HK-2 (cell line): ENCODE results near the gene RLF.

ENCODE experiments used
- DNase-seq: peaks from one replicate; pipeline ENCODE4 v3.0.0-alpha.2; 2018; ENCODE audit not compliant: unreplicated experiment

Gene RLF, protein sequence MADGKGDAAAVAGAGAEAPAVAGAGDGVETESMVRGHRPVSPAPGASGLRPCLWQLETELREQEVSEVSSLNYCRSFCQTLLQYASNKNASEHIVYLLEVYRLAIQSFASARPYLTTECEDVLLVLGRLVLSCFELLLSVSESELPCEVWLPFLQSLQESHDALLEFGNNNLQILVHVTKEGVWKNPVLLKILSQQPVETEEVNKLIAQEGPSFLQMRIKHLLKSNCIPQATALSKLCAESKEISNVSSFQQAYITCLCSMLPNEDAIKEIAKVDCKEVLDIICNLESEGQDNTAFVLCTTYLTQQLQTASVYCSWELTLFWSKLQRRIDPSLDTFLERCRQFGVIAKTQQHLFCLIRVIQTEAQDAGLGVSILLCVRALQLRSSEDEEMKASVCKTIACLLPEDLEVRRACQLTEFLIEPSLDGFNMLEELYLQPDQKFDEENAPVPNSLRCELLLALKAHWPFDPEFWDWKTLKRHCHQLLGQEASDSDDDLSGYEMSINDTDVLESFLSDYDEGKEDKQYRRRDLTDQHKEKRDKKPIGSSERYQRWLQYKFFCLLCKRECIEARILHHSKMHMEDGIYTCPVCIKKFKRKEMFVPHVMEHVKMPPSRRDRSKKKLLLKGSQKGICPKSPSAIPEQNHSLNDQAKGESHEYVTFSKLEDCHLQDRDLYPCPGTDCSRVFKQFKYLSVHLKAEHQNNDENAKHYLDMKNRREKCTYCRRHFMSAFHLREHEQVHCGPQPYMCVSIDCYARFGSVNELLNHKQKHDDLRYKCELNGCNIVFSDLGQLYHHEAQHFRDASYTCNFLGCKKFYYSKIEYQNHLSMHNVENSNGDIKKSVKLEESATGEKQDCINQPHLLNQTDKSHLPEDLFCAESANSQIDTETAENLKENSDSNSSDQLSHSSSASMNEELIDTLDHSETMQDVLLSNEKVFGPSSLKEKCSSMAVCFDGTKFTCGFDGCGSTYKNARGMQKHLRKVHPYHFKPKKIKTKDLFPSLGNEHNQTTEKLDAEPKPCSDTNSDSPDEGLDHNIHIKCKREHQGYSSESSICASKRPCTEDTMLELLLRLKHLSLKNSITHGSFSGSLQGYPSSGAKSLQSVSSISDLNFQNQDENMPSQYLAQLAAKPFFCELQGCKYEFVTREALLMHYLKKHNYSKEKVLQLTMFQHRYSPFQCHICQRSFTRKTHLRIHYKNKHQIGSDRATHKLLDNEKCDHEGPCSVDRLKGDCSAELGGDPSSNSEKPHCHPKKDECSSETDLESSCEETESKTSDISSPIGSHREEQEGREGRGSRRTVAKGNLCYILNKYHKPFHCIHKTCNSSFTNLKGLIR (N-terminal part only)

GRCh38 chr1:40161125-40161887 is at the start of gene RLF:
Gene RLF, plus strand, starts transcription at chr1:40161387. Its CDS starts 13 bp downstream, at chr1:40161400.
- DNase-seq: peak; percentile 93

DNA sequence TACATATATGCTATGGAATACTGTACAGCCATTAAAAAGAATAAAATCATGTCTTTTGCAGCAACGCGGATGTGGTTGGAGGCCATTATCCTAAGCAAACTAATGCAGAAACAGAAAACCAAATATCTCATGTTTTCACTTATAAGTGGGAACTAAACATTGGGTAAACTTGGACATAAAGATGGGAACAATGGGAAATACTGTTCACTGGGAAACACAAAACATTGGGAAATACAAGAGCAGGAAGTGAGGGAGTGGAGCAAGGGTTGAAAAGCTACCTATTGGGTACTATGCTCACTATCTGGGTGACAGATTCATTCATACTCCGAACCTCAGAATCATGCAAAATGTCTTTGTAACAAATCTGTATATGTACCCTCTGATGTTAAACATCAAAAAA is 46.8 kb upstream of the RLF start:
- DNase-seq: no peak

DNA sequence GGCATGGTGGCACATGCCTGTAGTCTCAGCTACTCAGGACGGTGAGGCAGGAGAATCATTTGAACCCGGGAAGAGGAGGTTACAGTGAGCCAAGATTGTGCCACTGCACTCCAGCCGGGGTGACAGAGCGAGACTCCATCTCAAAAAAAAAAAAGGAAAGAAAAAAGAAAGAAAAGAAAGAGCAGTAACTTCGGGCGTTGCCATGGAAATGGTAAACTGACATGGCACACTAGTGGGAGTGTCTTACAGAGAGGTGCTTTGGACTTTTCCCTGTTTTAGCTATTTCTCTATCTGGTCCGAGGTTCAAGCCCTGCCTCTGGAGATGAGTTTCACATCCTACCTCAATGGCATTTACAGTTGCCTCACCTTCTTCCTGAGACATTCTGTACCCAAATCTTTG is 41.1 kb upstream of the RLF start:
- DNase-seq: no peak

DNA sequence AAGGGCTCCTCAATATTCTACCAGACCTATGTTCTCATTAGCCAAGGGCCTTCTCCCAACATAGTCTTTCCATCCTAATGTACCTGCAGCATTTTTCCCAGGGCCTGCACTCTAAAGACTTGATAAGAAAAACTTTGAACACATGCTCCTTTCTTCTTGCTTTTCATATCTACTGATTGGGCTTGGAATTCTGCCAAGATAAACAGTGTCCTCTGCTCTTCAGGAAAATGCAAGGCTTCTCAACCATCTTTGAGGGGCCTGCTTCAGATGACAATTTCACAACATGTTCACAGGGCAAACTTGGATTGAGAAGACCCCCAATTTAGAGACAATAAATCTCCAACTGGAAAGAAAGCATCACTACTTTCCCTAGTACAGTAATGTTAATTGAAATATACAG is 38.3 kb upstream of the RLF start:
- DNase-seq: no peak

DNA sequence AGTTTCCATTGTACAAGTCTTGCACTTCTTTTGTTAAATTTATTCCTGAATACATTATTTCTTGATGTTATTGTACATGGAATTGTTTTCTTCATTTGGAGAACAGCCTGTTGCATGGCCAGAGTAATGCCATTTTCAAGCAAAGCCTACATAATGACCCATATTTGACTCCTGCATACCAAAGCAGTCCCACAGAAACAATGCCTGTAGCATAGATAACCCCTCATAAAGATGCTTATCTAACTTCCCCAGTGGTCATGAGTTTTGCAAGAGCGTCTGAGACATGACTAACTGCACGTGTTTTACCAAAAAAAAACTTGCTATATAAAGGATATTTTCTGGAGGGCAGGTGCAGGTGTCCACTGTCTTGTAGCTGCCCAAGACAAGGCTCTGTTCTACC is 30.3 kb upstream of the RLF start:
- DNase-seq: no peak

DNA sequence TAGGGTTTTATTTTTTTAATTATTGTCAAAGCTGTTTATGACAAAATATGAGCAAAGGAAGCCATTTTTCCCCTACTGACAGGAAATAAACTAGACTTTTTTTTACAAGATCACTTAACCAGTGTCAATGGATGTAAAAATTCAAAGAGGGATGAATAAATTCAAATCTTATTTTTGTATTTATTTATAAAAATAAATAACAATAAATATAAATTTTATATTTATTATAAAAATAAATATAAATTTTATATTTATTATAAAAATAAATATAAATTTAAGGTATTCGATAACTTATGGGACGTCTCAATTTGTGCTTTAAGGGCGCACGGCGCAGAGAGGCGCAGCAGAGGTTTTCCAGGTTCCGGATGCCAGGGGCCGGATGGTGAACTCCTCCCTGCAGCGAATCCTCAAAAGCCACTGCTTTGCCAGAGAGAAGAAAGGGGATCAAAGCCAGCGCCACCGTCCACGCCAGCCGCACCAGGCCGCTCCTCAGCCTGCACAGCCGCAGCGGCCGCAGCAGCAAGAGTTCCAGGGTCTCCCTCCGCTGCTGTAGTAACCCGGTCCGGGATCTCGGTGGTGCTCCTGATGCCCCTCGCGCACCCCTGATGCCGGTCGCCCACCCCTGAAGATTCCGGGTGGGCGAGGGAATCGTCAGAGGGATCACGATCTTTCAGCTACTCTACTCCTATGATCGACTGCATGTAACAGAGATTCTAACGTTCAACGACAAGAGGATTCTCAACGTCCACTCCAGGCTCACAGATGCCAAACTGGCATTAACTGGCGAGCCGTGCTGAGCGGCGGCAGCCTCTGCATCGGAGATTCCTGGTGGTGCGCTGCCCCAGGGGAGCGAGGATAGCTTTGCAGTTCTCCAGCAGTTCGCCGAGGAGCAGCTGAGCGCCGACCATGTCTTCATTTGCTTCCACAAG is 28.5 kb upstream of the RLF start:
- DNase-seq: no peak

GRCh38 chr1:40133312-40133665 is 27.9 kb upstream of the RLF start:
- DNase-seq: no peak

DNA sequence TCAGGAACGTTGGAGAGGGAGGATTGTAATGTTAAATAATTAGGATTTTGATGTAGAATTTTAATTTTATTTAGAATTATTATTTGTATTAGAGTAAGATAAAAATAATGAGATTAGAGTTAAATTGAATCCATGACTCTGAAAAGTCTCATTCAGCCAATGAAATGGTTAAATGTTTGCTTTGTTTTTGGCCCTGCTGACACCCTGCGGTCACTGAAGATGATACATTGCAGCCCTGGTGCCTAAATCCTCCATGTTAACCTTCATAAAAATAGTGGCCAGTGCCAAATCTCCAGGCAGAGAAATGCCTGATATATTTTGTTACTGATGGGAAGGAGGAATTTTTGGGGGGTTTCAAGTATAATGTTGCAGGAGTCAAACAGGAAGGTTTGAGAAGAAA is 27.3 kb upstream of the RLF start:
- DNase-seq: no peak

DNA sequence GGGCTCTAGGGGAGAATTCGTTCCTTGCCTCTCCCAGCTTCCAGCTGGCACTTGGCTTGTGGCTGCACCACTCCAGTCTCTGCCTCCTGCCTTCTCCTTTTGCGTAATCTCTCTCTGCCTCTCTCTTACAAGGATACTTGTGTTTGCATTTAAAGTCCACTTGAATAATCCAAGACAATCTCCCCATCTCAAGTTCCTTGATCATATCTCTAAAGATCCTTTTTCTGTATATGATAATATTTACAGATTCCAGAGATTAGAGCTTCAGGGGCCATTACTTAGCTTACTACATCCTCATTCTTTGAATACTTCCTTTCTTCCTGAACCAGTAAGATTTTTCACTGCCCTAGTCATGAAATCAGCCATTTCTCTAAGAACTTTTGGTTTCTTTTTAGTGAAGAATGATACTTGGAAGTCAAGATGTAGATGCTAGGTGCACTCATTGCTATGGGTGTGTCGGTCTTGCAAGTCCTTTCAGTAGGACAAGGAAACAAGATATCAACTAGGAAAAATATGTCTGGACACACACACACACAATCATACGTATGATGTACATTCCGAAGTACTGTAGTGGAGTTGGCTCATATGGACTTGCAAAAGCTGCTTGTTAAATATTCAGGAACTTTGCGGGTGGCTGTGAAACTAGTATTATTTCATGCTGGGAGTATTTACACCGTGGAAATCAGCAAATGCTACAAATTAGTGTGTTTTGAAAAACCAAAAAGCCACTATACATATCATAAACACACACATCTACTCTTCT is 20.8 kb upstream of the RLF start:
- DNase-seq: no peak

- DNase-seq: no peak
Measured at GRCh38 chr1:40141878-40142535, 19.2 kb upstream of the RLF start.

- DNase-seq: peak; percentile 42
Measured at GRCh38 chr1:40143891-40144575, 17.2 kb upstream of the RLF start.

GRCh38 chr1:40151457-40152079 is 9.6 kb upstream of the RLF start:
- DNase-seq: no peak

- no peak for DNase-seq
Measured at GRCh38 chr1:40153073-40153770, 8.0 kb upstream of the RLF start.

GRCh38 chr1:40155135-40155534 is 6.1 kb upstream of the RLF start:
- no peak for DNase-seq

GRCh38 chr1:40155910-40156309 is 5.3 kb upstream of the RLF start:
- DNase-seq: no peak

- no peak for DNase-seq
Measured at GRCh38 chr1:40160806-40161124, 422 bp upstream of the RLF start.

- DNase-seq: no peak
Measured at GRCh38 chr1:40161888-40162397, 756 bp downstream of the RLF start.
